Measurements from ENCODE around the gene NF2. TPM values are rescaled to one million over a fixed set of nuclear protein-coding genes. Genes with fewer than 3 reads are reported as not detected.
"Not testable (repeated sequence)": the region's sequence is repeated elsewhere in the genome, so short reads cannot be mapped to it uniquely, and the experiment has no call there.

NF2 gene
- total RNA-seq, 1 donor from 2014 or later, result 140 TPM

GRCh38 chr22:29581799-29582198 lies 21.6 kb upstream of the NF2 start:
- DNase-seq (ENCODE audit: low read depth), result no peak
- no peak for TF ChIP-seq CTCF (conservative IDR thresholded peaks at IDR 0.05; ENCODE audit: low read depth, low read length)
- peak overlapping the region; percentile 83 for H3K4me3 ChIP-seq (ENCODE audit: low read depth, low read length)

DNA sequence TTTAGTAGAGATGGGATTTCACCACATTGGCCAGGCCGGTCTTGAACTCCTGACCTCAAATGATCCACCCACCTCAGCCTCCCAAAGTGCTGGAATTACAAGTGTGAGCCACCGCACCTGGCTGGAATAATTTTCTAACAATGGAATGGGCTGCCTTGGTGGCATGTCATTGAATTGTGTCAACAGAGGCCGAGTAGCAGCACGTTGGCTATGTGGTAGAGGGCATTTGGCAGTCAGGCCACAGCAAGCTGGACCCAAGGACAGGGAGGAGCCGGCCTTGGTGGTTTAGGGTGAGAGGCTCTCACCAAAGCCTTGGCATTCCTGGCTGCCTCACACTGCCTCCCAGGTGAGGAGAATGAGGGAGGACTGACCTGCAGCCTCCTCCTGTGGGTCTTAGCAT lies 18.5 kb upstream of the NF2 start:
- no peak for TF ChIP-seq CTCF (conservative IDR thresholded peaks at IDR 0.05; ENCODE audit: low read depth, low read length)
- DNase-seq (ENCODE audit: low read depth), result no peak
- H3K4me3 ChIP-seq (ENCODE audit: low read depth, low read length), result no peak overlapping the region

DNA sequence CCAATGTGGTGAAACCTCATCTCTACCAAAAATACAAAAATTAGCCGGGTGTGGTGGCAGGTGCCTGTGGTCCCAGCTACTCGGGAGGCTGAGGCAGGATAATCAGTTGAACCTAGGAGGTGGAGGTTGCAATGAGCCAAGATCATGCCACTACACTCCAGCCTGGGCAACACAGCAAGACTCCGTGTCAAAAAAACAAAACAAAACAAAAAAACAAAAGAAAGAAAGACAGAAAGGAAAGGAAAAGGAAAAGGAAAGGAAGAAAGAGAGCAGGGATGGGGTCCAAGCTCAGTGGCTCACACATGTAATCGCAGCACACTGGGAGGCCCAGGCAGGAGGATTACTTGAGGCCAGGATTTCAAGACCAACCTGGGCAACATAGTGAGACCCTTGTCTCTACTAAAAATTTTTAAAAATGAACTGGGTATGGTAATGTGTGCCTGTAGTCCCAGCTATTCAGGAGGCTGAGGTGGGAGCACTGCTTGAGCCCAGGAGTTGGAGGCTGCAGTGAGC lies 17.2 kb upstream of the NF2 start:
- not testable (repeated sequence) for DNase-seq (ENCODE audit: low read depth); H3K4me3 ChIP-seq (ENCODE audit: low read depth, low read length)

DNA sequence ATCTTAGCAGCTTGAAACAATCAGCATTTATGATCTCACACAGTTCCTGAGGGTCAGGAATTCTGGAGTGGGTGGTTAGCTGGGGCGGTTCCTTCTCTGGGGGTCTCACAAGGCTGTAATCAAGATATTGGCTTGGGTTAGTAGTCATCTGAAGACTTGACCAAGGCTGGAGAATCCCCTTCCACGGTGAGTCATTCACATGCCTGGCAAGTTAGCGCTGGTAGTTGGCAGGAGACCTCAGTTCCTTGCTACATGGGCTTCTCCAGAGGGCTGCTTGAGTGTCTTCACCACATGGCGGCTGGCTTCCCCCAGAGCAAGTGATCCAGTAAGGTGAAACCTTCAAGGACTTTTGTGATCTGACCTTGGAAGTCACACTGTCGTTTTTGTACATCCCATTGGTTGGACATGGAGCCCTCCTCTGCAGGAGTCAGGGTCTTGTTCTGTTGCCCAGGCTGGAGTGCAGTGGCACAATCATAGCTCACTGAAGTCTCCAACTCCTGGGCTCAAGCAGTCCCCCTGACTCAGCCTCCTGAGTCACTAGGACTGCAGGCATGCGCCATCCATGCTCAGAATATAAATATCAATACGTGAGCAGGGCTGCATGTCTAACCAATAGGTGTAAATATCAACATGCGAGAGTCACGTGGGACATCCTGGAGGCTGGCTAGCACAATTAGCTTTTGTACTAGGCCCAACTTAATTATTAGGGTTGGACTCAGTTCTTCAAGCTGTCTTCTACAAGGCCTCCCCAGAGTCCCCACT lies 15.3 kb upstream of the NF2 start:
- H3K4me3 ChIP-seq (ENCODE audit: low read depth, low read length), result no peak overlapping the region
- TF ChIP-seq CTCF (conservative IDR thresholded peaks at IDR 0.05; ENCODE audit: low read depth, low read length), result no peak

GRCh38 chr22:29593923-29594322 lies 9.5 kb upstream of the NF2 start:
- H3K4me3 ChIP-seq (ENCODE audit: low read depth, low read length), result no peak overlapping the region
- no peak for DNase-seq (ENCODE audit: low read depth)
- TF ChIP-seq CTCF (conservative IDR thresholded peaks at IDR 0.05; ENCODE audit: low read depth, low read length), result no peak

More for the DNA sequence above, 15.3 kb upstream of the NF2 start:
- peak; percentile 76 for DNase-seq (ENCODE audit: low read depth)

DNA sequence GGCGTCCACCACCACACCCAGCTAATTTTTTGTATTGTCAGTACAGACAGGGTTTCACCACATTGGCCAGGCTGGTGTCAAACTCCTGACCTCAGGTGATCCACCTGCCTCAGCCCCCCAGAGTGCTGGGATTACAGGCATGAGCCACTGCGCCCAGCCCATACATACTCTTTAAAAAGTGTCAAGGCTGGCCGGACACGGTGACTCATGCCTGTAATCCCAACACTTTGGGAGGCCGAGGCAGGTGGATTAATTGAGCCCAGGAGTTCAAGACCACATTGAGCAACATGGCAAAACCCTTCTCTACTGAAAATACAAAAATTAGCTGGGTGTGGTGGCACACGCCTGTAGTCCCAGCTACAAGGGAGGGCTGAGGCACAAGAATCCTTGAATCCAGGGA lies 9.0 kb upstream of the NF2 start:
- DNase-seq (ENCODE audit: low read depth); H3K4me3 ChIP-seq (ENCODE audit: low read depth, low read length): not testable (repeated sequence)

DNA sequence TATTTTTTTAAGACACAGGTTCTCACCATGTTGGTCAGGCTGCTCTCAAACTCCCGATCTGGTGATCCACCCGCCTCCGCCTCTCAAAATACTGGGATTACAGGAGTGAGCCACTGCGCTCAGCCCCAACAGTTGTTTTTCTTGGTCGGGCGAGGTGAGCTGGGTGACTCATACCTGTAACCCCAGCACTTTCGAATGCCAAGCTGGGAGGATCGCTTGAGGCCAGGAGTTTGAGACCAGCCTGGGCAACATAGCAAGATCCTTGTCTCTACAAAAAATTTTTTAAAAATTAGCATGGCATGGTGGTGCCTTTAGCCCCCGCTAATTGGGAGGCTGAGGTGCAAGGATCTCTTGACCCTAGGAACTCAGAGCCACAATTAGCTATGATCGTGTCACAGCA lies 7.0 kb upstream of the NF2 start:
- TF ChIP-seq CTCF (conservative IDR thresholded peaks at IDR 0.05; ENCODE audit: low read depth, low read length), result no peak
- DNase-seq (ENCODE audit: low read depth), result no peak
- H3K4me3 ChIP-seq (ENCODE audit: low read depth, low read length), result peak overlapping the region; percentile 66

GRCh38 chr22:29597871-29598683 lies 5.4 kb upstream of the NF2 start:
- H3K4me3 ChIP-seq (ENCODE audit: low read depth, low read length); DNase-seq (ENCODE audit: low read depth): not testable (repeated sequence)
